Activated T-cell treated with anti-CD3 and anti-CD28 coated beads, Interleukin-2, amount 50 U/mL, for 4 hours (primary cell): ENCODE results near the gene ZNF622. TPM values are rescaled to one million over a fixed set of nuclear protein-coding genes. Genes with fewer than 3 reads are reported as not detected.
"Not testable (repeated sequence)": the region's sequence is repeated elsewhere in the genome, so short reads cannot be mapped to it uniquely, and the experiment has no call there.

Experiments
- ATAC-seq, 2 donors: fragments of 200-7000 bp; cut with Tn5 transposase; one replicate each; pipeline ENCODE4 v1.10.0; 2021
- DNase-seq: peaks from one replicate; pipeline ENCODE4 v3.0.0-alpha.2; 2020
- H3K27me3 Mint-ChIP-seq: one replicate; pipeline ENCODE4 v1.8.0; 2021; ENCODE audit warnings: low read depth, mixed read lengths
- H3K36me3 Mint-ChIP-seq: one replicate; pipeline ENCODE4 v1.8.0; 2022; ENCODE audit warnings: mixed read lengths; ENCODE audit not compliant: insufficient read depth
- H3K4me1 Mint-ChIP-seq: one replicate; pipeline ENCODE4 v1.8.0; 2021; ENCODE audit warnings: low read depth, mixed read lengths
- H3K4me3 Mint-ChIP-seq: one replicate; pipeline ENCODE4 v1.8.0; 2021; ENCODE audit warnings: mild to moderate bottlenecking, moderate library complexity, mixed read lengths
- H3K9me3 Mint-ChIP-seq: one replicate; pipeline ENCODE4 v1.8.0; 2021; ENCODE audit warnings: mixed read lengths
- total RNA-seq, 3 donors: library from RNA; stranded (reverse); gene quantifications; one replicate each; pipeline ENCODE4 v1.2.1, GENCODE V29; 2021

Gene ZNF622
- total RNA-seq, 3 donors from 2014 or later = 59.3 to 63.5 (median 63.4) TPM

GRCh38 chr5:16464231-16464630, 1.4 kb downstream of the ZNF622 start:
- Mint-ChIP-seq H3K27me3 (no peaks in the 10 kb centered on the region), H3K9me3 (no peaks in the 10 kb centered on the region), H3K4me3 (peak overlapping the region; percentile 99), H3K36me3 (peaks cover 37% of the 10 kb centered on the region), H3K4me1 (peaks cover 89% of the 10 kb centered on the region)
- no peak for ATAC-seq
- no peak for DNase-seq

- H3K4me3 Mint-ChIP-seq = no peak overlapping the region
- ATAC-seq (no peak), DNase-seq (no peak)
- H3K27me3 Mint-ChIP-seq = no peaks in the 10 kb centered on the region
- peaks cover 47% of the 10 kb centered on the region for H3K36me3 Mint-ChIP-seq
- no peaks in the 10 kb centered on the region for H3K9me3 Mint-ChIP-seq
- peaks cover 86% of the 10 kb centered on the region for H3K4me1 Mint-ChIP-seq
These were observed 3.8 kb downstream of the ZNF622 start for GRCh38 chr5:16461782-16462181.

- no peak for DNase-seq
- no peaks in the 10 kb centered on the region for H3K27me3 Mint-ChIP-seq
- no peak for ATAC-seq
- H3K36me3 Mint-ChIP-seq = peaks cover 54% of the 10 kb centered on the region
- H3K4me1 Mint-ChIP-seq = peaks cover 87% of the 10 kb centered on the region
- peak overlapping the region; percentile 16 for H3K4me3 Mint-ChIP-seq
- H3K9me3 Mint-ChIP-seq = no peaks in the 10 kb centered on the region
These were observed 4.6 kb downstream of the ZNF622 start for GRCh38 chr5:16461026-16461425.

- H3K9me3 Mint-ChIP-seq = no peaks in the 10 kb centered on the region
- ATAC-seq = peak; percentile 16 to 19
- no peak for DNase-seq
These were observed 6.1 kb downstream of the ZNF622 start for GRCh38 chr5:16459451-16459850.

GRCh38 chr5:16457853-16458252, 7.7 kb downstream of the ZNF622 start:
- no peaks in the 10 kb centered on the region for H3K27me3 Mint-ChIP-seq
- peaks cover 50% of the 10 kb centered on the region for H3K36me3 Mint-ChIP-seq
- no peak for DNase-seq
- peak overlapping the region; percentile 8 for H3K4me3 Mint-ChIP-seq
- H3K4me1 Mint-ChIP-seq = peaks cover 78% of the 10 kb centered on the region
- ATAC-seq = peak; percentile 60 to 72
- H3K9me3 Mint-ChIP-seq = no peaks in the 10 kb centered on the region

More at GRCh38 chr5:16459451-16459850, 6.1 kb downstream of the ZNF622 start:
- peaks cover 90% of the 10 kb centered on the region for H3K4me1 Mint-ChIP-seq
- peaks cover 63% of the 10 kb centered on the region for H3K36me3 Mint-ChIP-seq
- no peak overlapping the region for H3K4me3 Mint-ChIP-seq
- no peaks in the 10 kb centered on the region for H3K27me3 Mint-ChIP-seq

GRCh38 chr5:16457451-16457850, 8.1 kb downstream of the ZNF622 start:
- Mint-ChIP-seq H3K4me3 (peak overlapping the region; percentile 8), H3K36me3 (peaks cover 49% of the 10 kb centered on the region)
- peak in 1 of 2 donors; percentile 10 for ATAC-seq

GRCh38 chr5:16456103-16456832, 9.3 kb downstream of the ZNF622 start:
- no peaks in the 10 kb centered on the region for H3K9me3 Mint-ChIP-seq
- no peaks in the 10 kb centered on the region for H3K27me3 Mint-ChIP-seq
- ATAC-seq = peak; percentile 62 to 85
- H3K4me1 Mint-ChIP-seq = peaks cover 65% of the 10 kb centered on the region
- peak overlapping the region; percentile 30 for H3K4me3 Mint-ChIP-seq
- DNase-seq = no peak
- H3K36me3 Mint-ChIP-seq = peaks cover 47% of the 10 kb centered on the region

More at GRCh38 chr5:16457451-16457850, 8.1 kb downstream of the ZNF622 start:
- Mint-ChIP-seq H3K9me3 (no peaks in the 10 kb centered on the region), H3K27me3 (no peaks in the 10 kb centered on the region), H3K4me1 (peaks cover 76% of the 10 kb centered on the region)
- DNase-seq = no peak

GRCh38 chr5:16455668-16456067, 9.9 kb downstream of the ZNF622 start:
- peak overlapping the region; percentile 30 for H3K4me3 Mint-ChIP-seq
- H3K36me3 Mint-ChIP-seq = peaks cover 47% of the 10 kb centered on the region
- H3K4me1 Mint-ChIP-seq = peaks cover 59% of the 10 kb centered on the region
- DNase-seq = no peak
- no peak for ATAC-seq
- no peaks in the 10 kb centered on the region for H3K27me3 Mint-ChIP-seq
- no peaks in the 10 kb centered on the region for H3K9me3 Mint-ChIP-seq

GRCh38 chr5:16454686-16455085, 10.9 kb downstream of the ZNF622 start:
- Mint-ChIP-seq H3K9me3 (no peaks in the 10 kb centered on the region), H3K4me3 (no peak overlapping the region), H3K36me3 (peaks cover 52% of the 10 kb centered on the region), H3K4me1 (peaks cover 49% of the 10 kb centered on the region), H3K27me3 (no peaks in the 10 kb centered on the region)
- DNase-seq (no peak), ATAC-seq (no peak)

GRCh38 chr5:16453609-16454008, 12.0 kb downstream of the ZNF622 start:
- Mint-ChIP-seq H3K4me1 (peaks cover 40% of the 10 kb centered on the region), H3K27me3 (no peaks in the 10 kb centered on the region), H3K4me3 (no peak overlapping the region), H3K9me3 (no peaks in the 10 kb centered on the region), H3K36me3 (peaks cover 56% of the 10 kb centered on the region)
- DNase-seq (no peak), ATAC-seq (no peak)

- DNase-seq = no peak
- Mint-ChIP-seq H3K27me3 (no peaks in the 10 kb centered on the region), H3K4me1 (peaks cover 11% of the 10 kb centered on the region), H3K4me3 (no peak overlapping the region), H3K36me3 (peaks cover 50% of the 10 kb centered on the region), H3K9me3 (no peaks in the 10 kb centered on the region)
- ATAC-seq = no peak
These were observed 15.4 kb downstream of the ZNF622 start for GRCh38 chr5:16450163-16450562.

GRCh38 chr5:16446993-16447392, 18.6 kb downstream of the ZNF622 start:
- H3K4me1 Mint-ChIP-seq = no peaks in the 10 kb centered on the region
- H3K36me3 Mint-ChIP-seq = peaks cover 43% of the 10 kb centered on the region
- DNase-seq (no peak), ATAC-seq (no peak)
- no peak overlapping the region for H3K4me3 Mint-ChIP-seq
- no peaks in the 10 kb centered on the region for H3K27me3 Mint-ChIP-seq
- H3K9me3 Mint-ChIP-seq = no peaks in the 10 kb centered on the region

GRCh38 chr5:16437977-16438376, 27.6 kb downstream of the ZNF622 start:
- DNase-seq (no peak), ATAC-seq (no peak)
- no peak overlapping the region for H3K4me3 Mint-ChIP-seq
- peaks cover 10% of the 10 kb centered on the region for H3K27me3 Mint-ChIP-seq
- peaks cover 3% of the 10 kb centered on the region for H3K36me3 Mint-ChIP-seq
- H3K9me3 Mint-ChIP-seq = no peaks in the 10 kb centered on the region
- H3K4me1 Mint-ChIP-seq = no peaks in the 10 kb centered on the region

- not testable (repeated sequence) for H3K27me3 Mint-ChIP-seq, H3K4me3 Mint-ChIP-seq, DNase-seq, H3K36me3 Mint-ChIP-seq, H3K4me1 Mint-ChIP-seq, H3K9me3 Mint-ChIP-seq, ATAC-seq
These were observed 29.4 kb downstream of the ZNF622 start for GRCh38 chr5:16436065-16436682.

GRCh38 chr5:16431490-16431889, 34.1 kb downstream of the ZNF622 start:
- H3K36me3 Mint-ChIP-seq = no peaks in the 10 kb centered on the region
- no peak for ATAC-seq
- H3K9me3 Mint-ChIP-seq = no peaks in the 10 kb centered on the region

More at GRCh38 chr5:16431490-16431889, 34.1 kb downstream of the ZNF622 start:
- Mint-ChIP-seq H3K4me1 (no peaks in the 10 kb centered on the region), H3K4me3 (no peak overlapping the region), H3K27me3 (peaks cover 11% of the 10 kb centered on the region)
- no peak for DNase-seq
